ENCODE data around the gene ACOT12. TPM values are rescaled to one million over a fixed set of nuclear protein-coding genes. Genes with fewer than 3 reads are reported as not detected.

ACOT12 gene
- total and polyA plus RNA-seq, 9 of the 15 experiments (the other 6 are each of a cell fraction or from before 2014, with no cell fraction given): 0.03 TPM; not detected in 8

GRCh38 chr5:81301271-81302015 lies 92.5 kb downstream of the ACOT12 start, which contains the start of gene ZCCHC9 (continued):
- TF ChIP-seq E2F6 (IDR thresholded peaks at IDR 0.05; ENCODE audit: borderline replicate concordance in 1 of 2, extremely low read depth in 1 of 2, insufficient read depth in 1 of 2, insufficient read length in 1 of 2, low read depth in 1 of 2, low read length in 1 of 2, poor library complexity in 1 of 2, severe bottlenecking in 1 of 2) (peak; percentile 27 to 54), CHD1 (IDR thresholded peaks at IDR 0.05; ENCODE audit: low read length) (no peak), RBM14 (IDR thresholded peaks at IDR 0.05; ENCODE audit: borderline replicate concordance, insufficient read depth, low read depth, low read length) (no peak), ZBTB2 (IDR thresholded peaks at IDR 0.05) (no peak), CTCFL (IDR thresholded peaks at IDR 0.05; ENCODE audit: borderline replicate concordance, insufficient read depth, low read depth, low read length, poor library complexity, severe bottlenecking) (peak; percentile 58), MEF2D (tag; conservative IDR thresholded peaks at IDR 0.05; ENCODE audit: low read depth) (no peak), ZSCAN32 (CRISPR knock-in tag; IDR thresholded peaks at IDR 0.05) (no peak), GABPA (tag; conservative IDR thresholded peaks at IDR 0.05; ENCODE audit: low read depth) (peak; percentile 98), CTCF (IDR thresholded peaks at IDR 0.05 in 2 of 3, conservative IDR thresholded peaks at IDR 0.05 in 1 of 3; ENCODE audit: insufficient read depth in 2 of 3, low read depth in 1 of 3, low read length in 3 of 3) (peak; percentile 38 to 44 (median 39); a peak in 3 of 6 replicates), SIN3B (IDR thresholded peaks at IDR 0.05; ENCODE audit: low read depth) (peak; percentile 81), ZNF785 (CRISPR knock-in tag; IDR thresholded peaks at IDR 0.05) (no peak), PHF8 (IDR thresholded peaks at IDR 0.05; ENCODE audit: borderline replicate concordance, low read length) (peak; percentile 98), ATF6 (CRISPR knock-in tag; IDR thresholded peaks at IDR 0.05) (no peak), XRCC4 (IDR thresholded peaks at IDR 0.05; ENCODE audit: extremely low read depth, insufficient read depth, insufficient read length) (no peak), TEAD2 (tag; IDR thresholded peaks at IDR 0.05) (no peak), ZKSCAN8 (CRISPR knock-in tag; IDR thresholded peaks at IDR 0.05) (no peak), CREB1 (IDR thresholded peaks at IDR 0.05) (peak; percentile 99), CREB1 (CRISPR knock-in tag; IDR thresholded peaks at IDR 0.05) (peak; percentile 98)

All from K562 (cell line).